IPS DF 19.7 (cell line): ENCODE data around the gene CDCA7L.
"Not testable (repeated sequence)": the region's sequence is repeated elsewhere in the genome, so short reads cannot be mapped to it uniquely, and the experiment has no call there.

ENCODE experiments used
- DNase-seq: peaks from one replicate; pipeline ENCODE4 v3.0.0-alpha.2; 2013; ENCODE audit warnings: low read depth, low spot score

CDCA7L gene

GRCh38 chr7:21944616-21945453, 864 bp downstream of the CDCA7L start:
- no peak for DNase-seq

- DNase-seq, result no peak
Measured at GRCh38 chr7:21943436-21943835, 2.3 kb downstream of the CDCA7L start.

- DNase-seq, result no peak
Measured at GRCh38 chr7:21942955-21943354, 2.7 kb downstream of the CDCA7L start.

GRCh38 chr7:21941611-21942141, 4.0 kb downstream of the CDCA7L start:
- DNase-seq, result no peak

GRCh38 chr7:21939858-21940372, 5.8 kb downstream of the CDCA7L start:
- no peak for DNase-seq

- DNase-seq, result no peak
Measured at GRCh38 chr7:21939136-21939857, 6.4 kb downstream of the CDCA7L start.

GRCh38 chr7:21938463-21938862, 7.2 kb downstream of the CDCA7L start:
- no peak for DNase-seq

- no peak for DNase-seq
Measured at GRCh38 chr7:21934808-21935207, 10.9 kb downstream of the CDCA7L start.

GRCh38 chr7:21933293-21933692, 12.4 kb downstream of the CDCA7L start:
- not testable (repeated sequence) for DNase-seq

GRCh38 chr7:21927693-21928092, 18.0 kb downstream of the CDCA7L start:
- DNase-seq, result no peak

GRCh38 chr7:21926448-21926847, 19.3 kb downstream of the CDCA7L start:
- DNase-seq, result no peak

GRCh38 chr7:21923658-21924057, 22.0 kb downstream of the CDCA7L start:
- no peak for DNase-seq

- DNase-seq, result no peak
Measured at GRCh38 chr7:21922605-21923004, 23.1 kb downstream of the CDCA7L start.

- DNase-seq, result no peak
Measured at GRCh38 chr7:21920936-21921335, 24.8 kb downstream of the CDCA7L start.

GRCh38 chr7:21918216-21918615, 27.5 kb downstream of the CDCA7L start:
- no peak for DNase-seq

GRCh38 chr7:21916629-21917028, 29.1 kb downstream of the CDCA7L start:
- no peak for DNase-seq

GRCh38 chr7:21916176-21916575, 29.5 kb downstream of the CDCA7L start:
- DNase-seq, result no peak

- DNase-seq, result no peak
Measured at GRCh38 chr7:21915140-21915539, 30.6 kb downstream of the CDCA7L start.

- no peak for DNase-seq
Measured at GRCh38 chr7:21914671-21915070, 31.0 kb downstream of the CDCA7L start.

- no peak for DNase-seq
Measured at GRCh38 chr7:21912931-21913780, 32.5 kb downstream of the CDCA7L start.

GRCh38 chr7:21912305-21912704, 33.4 kb downstream of the CDCA7L start:
- no peak for DNase-seq
